DND-41 (cell line): ENCODE measurements around the gene CLIP3.

Experiments
- EZH2 ChIP-seq: IDR thresholded peaks from 3 replicates; pipeline ENCODE4 v1.6.1; 2012; ENCODE audit warnings: borderline replicate concordance, low read depth, mild to moderate bottlenecking, moderate library complexity, low read length, inconsistent platforms; ENCODE audit not compliant: severe bottlenecking
- TF ChIP-seq, protein P1 (sequence below): IDR thresholded peaks from 2 replicates; pipeline ENCODE4 v1.5.1; 2012; ENCODE audit warnings: borderline replicate concordance, low read length, moderate library complexity, mild to moderate bottlenecking; ENCODE audit not compliant: poor library complexity, severe bottlenecking; ENCODE audit errors: extremely low read depth

DNA sequence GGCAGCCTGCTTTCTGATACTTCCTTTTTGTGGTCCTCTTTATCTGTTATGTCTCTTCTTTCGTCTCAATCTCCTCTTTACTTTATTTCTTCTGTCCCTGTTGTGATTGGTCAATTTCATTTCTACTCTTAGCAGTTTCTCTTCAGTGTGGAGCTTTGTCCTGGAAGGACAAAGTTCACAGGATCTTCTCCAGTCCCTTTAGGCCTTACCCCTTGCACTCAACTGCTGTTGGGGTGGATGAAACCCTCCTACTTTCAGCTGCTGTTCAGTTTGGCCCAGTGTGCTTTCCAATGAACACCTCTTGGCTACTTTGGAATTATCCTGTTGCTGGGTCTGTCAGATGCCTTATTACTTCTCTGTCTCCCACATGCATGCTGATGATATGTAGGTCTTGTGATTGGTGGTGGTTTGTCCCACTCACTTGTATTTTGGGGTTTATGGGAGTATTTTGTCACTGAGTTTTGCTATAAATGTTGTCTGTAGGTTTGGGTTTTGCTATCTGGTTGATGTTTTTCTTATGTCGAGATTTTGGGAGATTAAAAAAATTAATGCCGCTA lies 46.8 kb upstream of the CLIP3 start:
- TF ChIP-seq, protein P1, sequence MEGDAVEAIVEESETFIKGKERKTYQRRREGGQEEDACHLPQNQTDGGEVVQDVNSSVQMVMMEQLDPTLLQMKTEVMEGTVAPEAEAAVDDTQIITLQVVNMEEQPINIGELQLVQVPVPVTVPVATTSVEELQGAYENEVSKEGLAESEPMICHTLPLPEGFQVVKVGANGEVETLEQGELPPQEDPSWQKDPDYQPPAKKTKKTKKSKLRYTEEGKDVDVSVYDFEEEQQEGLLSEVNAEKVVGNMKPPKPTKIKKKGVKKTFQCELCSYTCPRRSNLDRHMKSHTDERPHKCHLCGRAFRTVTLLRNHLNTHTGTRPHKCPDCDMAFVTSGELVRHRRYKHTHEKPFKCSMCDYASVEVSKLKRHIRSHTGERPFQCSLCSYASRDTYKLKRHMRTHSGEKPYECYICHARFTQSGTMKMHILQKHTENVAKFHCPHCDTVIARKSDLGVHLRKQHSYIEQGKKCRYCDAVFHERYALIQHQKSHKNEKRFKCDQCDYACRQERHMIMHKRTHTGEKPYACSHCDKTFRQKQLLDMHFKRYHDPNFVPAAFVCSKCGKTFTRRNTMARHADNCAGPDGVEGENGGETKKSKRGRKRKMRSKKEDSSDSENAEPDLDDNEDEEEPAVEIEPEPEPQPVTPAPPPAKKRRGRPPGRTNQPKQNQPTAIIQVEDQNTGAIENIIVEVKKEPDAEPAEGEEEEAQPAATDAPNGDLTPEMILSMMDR: no peak
- TF ChIP-seq EZH2: no peak
